Liver (tissue), 9 donors: ENCODE results near the gene FYB1. TPM values are rescaled to one million over a fixed set of nuclear protein-coding genes. Genes with fewer than 3 reads are reported as not detected.

ENCODE experiments used
- DNase-seq: peaks from one replicate; pipeline ENCODE4 v3.0.0-alpha.2; 2017; ENCODE audit warnings: low spot score
- H3K27ac ChIP-seq, 2 donors: one replicate each; pipeline ENCODE4 v1.7.0; 2013; ENCODE audit warnings: inconsistent platforms in 2 of 2, low read length in 2 of 2, control low read depth in 1 of 2, low read depth in 1 of 2, mild to moderate bottlenecking in 1 of 2
- H3K27me3 ChIP-seq, 4 donors: one replicate each; pipeline versions ENCODE4 v1.6.1 to v1.7.0; 2013; ENCODE audit warnings: low read length in 3 of 4, inconsistent platforms in 1 of 4, mild to moderate bottlenecking in 1 of 4, moderate library complexity in 1 of 4; ENCODE audit not compliant: control insufficient read depth in 4 of 4, insufficient read depth in 4 of 4
- H3K36me3 ChIP-seq, 4 donors: one replicate each; pipeline versions ENCODE4 v1.6.1 to v1.7.0; 2013; ENCODE audit warnings: low read length in 3 of 4, mild to moderate bottlenecking in 3 of 4, low read depth in 1 of 4, moderate library complexity in 1 of 4; ENCODE audit not compliant: control insufficient read depth in 4 of 4, insufficient read depth in 3 of 4
- H3K4me1 ChIP-seq, 4 donors: one replicate each; pipeline versions ENCODE4 v1.6.1 to v1.7.0; 2013; ENCODE audit warnings: low read length in 3 of 4, mild to moderate bottlenecking in 3 of 4, moderate library complexity in 1 of 4; ENCODE audit not compliant: control insufficient read depth in 4 of 4, insufficient read depth in 4 of 4
- H3K4me3 ChIP-seq, 3 donors: one replicate each; pipeline versions ENCODE4 v1.6.1 to v1.7.0; 2013; ENCODE audit warnings: low read length in 3 of 3, control low read depth in 1 of 3, low read depth in 1 of 3, mild to moderate bottlenecking in 1 of 3
- H3K9ac ChIP-seq, 2 donors: one replicate each; pipeline ENCODE4 v1.7.0; 2013; ENCODE audit warnings: low read length in 2 of 2, mild to moderate bottlenecking in 2 of 2, moderate library complexity in 2 of 2, control low read depth in 1 of 2, low read depth in 1 of 2
- H3K9me3 ChIP-seq, 4 donors: one replicate each; pipeline versions ENCODE4 v1.6.1 to v1.7.0; 2013; ENCODE audit warnings: low read length in 3 of 4; ENCODE audit not compliant: control insufficient read depth in 4 of 4
- ATF3 ChIP-seq: IDR thresholded peaks from 2 replicates; pipeline ENCODE4 v1.6.1; 2016; ENCODE audit warnings: antibody characterized with exemption
- CTCF ChIP-seq: fragments of 150-350 bp; IDR thresholded peaks from 2 replicates; pipeline ENCODE4 v1.5.1; 2017; ENCODE audit warnings: improper control_type of control experiment, low read depth, low read length; ENCODE audit not compliant: missing input control
- EGR1 ChIP-seq, 2 donors: IDR thresholded peaks; 2 replicates each; pipeline ENCODE4 v1.6.1; 2016 to 2018; ENCODE audit warnings: antibody characterized with exemption in 2 of 2, low read depth in 2 of 2
- FOXA2 ChIP-seq: IDR thresholded peaks from 2 replicates; pipeline ENCODE4 v1.6.1; 2016; ENCODE audit warnings: antibody characterized with exemption
- GABPA ChIP-seq, 2 donors: IDR thresholded peaks in 1 of 2; conservative IDR thresholded peaks in 1 of 2; 2 replicates each; pipeline ENCODE4 v1.6.1; 2016; ENCODE audit warnings: antibody characterized with exemption in 2 of 2, mild to moderate bottlenecking in 1 of 2, moderate library complexity in 1 of 2
- HNF4A ChIP-seq, 2 donors: conservative IDR thresholded peaks; 2 replicates each; pipeline ENCODE4 v1.6.1; 2016; ENCODE audit warnings: antibody characterized with exemption in 2 of 2, mild to moderate bottlenecking in 2 of 2
- JUND ChIP-seq, 2 donors: IDR thresholded peaks; 2 replicates each; pipeline ENCODE4 v1.6.1; 2016; ENCODE audit warnings: antibody characterized with exemption in 2 of 2
- MAX ChIP-seq: IDR thresholded peaks from 2 replicates; pipeline ENCODE4 v1.6.1; 2016; ENCODE audit warnings: antibody characterized with exemption
- NR2F2 ChIP-seq: IDR thresholded peaks from 2 replicates; pipeline ENCODE4 v1.6.1; 2016; ENCODE audit warnings: antibody characterized with exemption
- RAD21 ChIP-seq, 2 donors: IDR thresholded peaks; 2 replicates each; pipeline ENCODE4 v1.6.1; 2016; ENCODE audit warnings: antibody characterized with exemption in 2 of 2, mild to moderate bottlenecking in 2 of 2
- REST ChIP-seq: IDR thresholded peaks from 2 replicates; pipeline ENCODE4 v1.6.1; 2016; ENCODE audit warnings: antibody characterized with exemption, mild to moderate bottlenecking
- SP1 ChIP-seq: IDR thresholded peaks from 2 replicates; pipeline ENCODE4 v1.6.1; 2018; ENCODE audit warnings: antibody characterized with exemption, mild to moderate bottlenecking
- TAF1 ChIP-seq: conservative IDR thresholded peaks from 2 replicates; pipeline ENCODE4 v1.6.1; 2016; ENCODE audit warnings: antibody characterized with exemption, mild to moderate bottlenecking
- YY1 ChIP-seq: IDR thresholded peaks from 2 replicates; pipeline ENCODE4 v1.6.1; 2016; ENCODE audit warnings: antibody characterized with exemption, mild to moderate bottlenecking
- ZBTB33 ChIP-seq: IDR thresholded peaks from 2 replicates; pipeline ENCODE4 v1.6.1; 2016; ENCODE audit warnings: antibody characterized with exemption
- WGBS: extraction: QIAGEN DNeasy Blood & Tissue Kit; methylation state at CpG from one replicate; pipeline ENCODE4 v1.1.7; 2013; 5-methylcytosine and 5-hydroxymethylcytosine counted together
- polyA plus RNA-seq, 2 donors: library from polyadenylated mRNA; stranded (reverse) in 1 of 2; unstranded in 1 of 2; fragments of 200-250 nt in 1 of 2; fragments of >200 nt in 1 of 2; fragmentation: Nextera tagmentation in 1 of 2; extraction: Ambion mirVana in 1 of 2; gene quantifications; one replicate each; pipeline versions ENCODE4 v1.2.1 to v1.2.3, GENCODE V29; 2013 to 2015
- total RNA-seq, 2 donors: library from RNA; depleted of rRNA; stranded (reverse); fragments of >200 nt; gene quantifications; one replicate each; pipeline ENCODE4 v1.2.3, GENCODE V29; 2014
- donor health status: healthy.
- donor health status: healthy.
- donor health status: healthy.
- donor health status: healthy.
- donor health status: healthy.

Gene FYB1
- total and polyA plus RNA-seq, 4 donors: 2.3 to 14.6 (median 6.9) TPM

GRCh38 chr5:39171647-39172046, 47.7 kb downstream of the FYB1 start (continued):
- TF ChIP-seq CTCF (no peak), NR2F2 (no peak), YY1 (no peak), JUND (IDR thresholded peaks at IDR 0.05) (no peak)

- H3K27me3 ChIP-seq: no peaks in the 10 kb centered on the region
- TF ChIP-seq REST (no peak), RAD21 (IDR thresholded peaks at IDR 0.05) (no peak), NR2F2 (no peak), HNF4A (conservative IDR thresholded peaks at IDR 0.05) (no peak), MAX (no peak)
- no peaks in the 10 kb centered on the region for H3K36me3 ChIP-seq
- 92% methylated on average over 4 of the region's 4 CpGs for WGBS
- H3K4me1 ChIP-seq: no peaks in the 10 kb centered on the region
- no peak for DNase-seq
- H3K27ac ChIP-seq: no peak overlapping the region
- no peak overlapping the region for H3K4me3 ChIP-seq
- H3K9me3 ChIP-seq: peaks cover 0 to 5% (median 0%) of the 10 kb centered on the region in 4 donors
- no peak overlapping the region for H3K9ac ChIP-seq
Observed at GRCh38 chr5:39169081-39169480, 50.3 kb downstream of the FYB1 start.

GRCh38 chr5:39167972-39168342, 51.4 kb downstream of the FYB1 start:
- no peak overlapping the region for H3K27ac ChIP-seq
- 89% methylated on average over 2 of the region's 2 CpGs for WGBS
- no peaks in the 10 kb centered on the region for H3K27me3 ChIP-seq
- H3K4me1 ChIP-seq: no peaks in the 10 kb centered on the region
- no peak overlapping the region for H3K4me3 ChIP-seq
- no peaks in the 10 kb centered on the region for H3K36me3 ChIP-seq
- no peak for DNase-seq
- peaks cover 0 to 5% (median 0%) of the 10 kb centered on the region in 4 donors for H3K9me3 ChIP-seq
- H3K9ac ChIP-seq: no peak overlapping the region
- TF ChIP-seq REST: no peak
- no peak for TF ChIP-seq MAX
- no peak for TF ChIP-seq RAD21 (IDR thresholded peaks at IDR 0.05)
- TF ChIP-seq ATF3: no peak
- TF ChIP-seq GABPA (IDR thresholded peaks at IDR 0.05 in 1 of 2, conservative IDR thresholded peaks at IDR 0.05 in 1 of 2): no peak
- TF ChIP-seq CTCF: no peak
- TF ChIP-seq NR2F2: no peak
- TF ChIP-seq TAF1: no peak
- no peak for TF ChIP-seq SP1
- no peak for TF ChIP-seq ZBTB33
- no peak for TF ChIP-seq FOXA2
- TF ChIP-seq HNF4A (conservative IDR thresholded peaks at IDR 0.05): no peak
- no peak for TF ChIP-seq YY1
- TF ChIP-seq EGR1 (IDR thresholded peaks at IDR 0.05; ENCODE audit: low read depth in 2 of 2): no peak
